ENCODE data around the gene FOXK1.

The FOXK1 gene

GRCh38 chr7:4725014-4725849, 43.1 kb downstream of the FOXK1 start:
- DNase-seq = peak; percentile 28 to 39

DNA sequence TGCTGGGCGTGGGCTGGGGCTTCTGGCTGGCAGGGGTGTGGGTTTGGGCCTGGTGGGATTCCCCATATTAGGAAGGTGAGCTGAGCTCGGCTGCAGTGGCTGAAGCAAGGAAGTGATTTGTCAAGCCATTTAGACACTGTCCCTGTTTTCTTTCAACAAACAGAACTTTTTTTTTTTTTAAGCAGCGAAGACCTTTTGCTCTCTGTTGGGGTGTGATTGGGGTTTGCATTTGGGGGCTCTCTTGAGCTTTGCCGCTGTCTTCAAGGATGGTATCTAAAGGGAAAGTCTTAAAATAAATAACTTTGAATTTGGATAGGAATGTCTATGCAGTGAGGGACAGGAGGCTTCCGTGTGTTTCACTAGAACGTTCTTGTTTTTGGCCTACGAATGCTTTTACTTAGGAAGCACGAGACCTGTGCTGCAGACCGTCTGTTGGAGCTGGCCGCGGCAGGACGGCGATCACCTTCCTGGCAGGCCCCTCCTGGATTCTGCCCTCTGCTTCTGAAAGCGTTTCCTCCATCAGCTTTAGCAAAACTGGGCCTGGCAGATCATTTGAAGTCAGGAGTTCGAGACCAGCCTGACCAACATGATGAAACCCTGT, 43.9 kb downstream of the FOXK1 start:
- DNase-seq = no peak

- DNase-seq = no peak
These were observed 44.5 kb downstream of the FOXK1 start for GRCh38 chr7:4726566-4726965.

- DNase-seq = no peak
These were observed 46.0 kb downstream of the FOXK1 start for GRCh38 chr7:4727914-4728705.

GRCh38 chr7:4729266-4729665, 47.2 kb downstream of the FOXK1 start:
- DNase-seq = no peak

GRCh38 chr7:4730276-4730675, 48.2 kb downstream of the FOXK1 start:
- DNase-seq = no peak

DNA sequence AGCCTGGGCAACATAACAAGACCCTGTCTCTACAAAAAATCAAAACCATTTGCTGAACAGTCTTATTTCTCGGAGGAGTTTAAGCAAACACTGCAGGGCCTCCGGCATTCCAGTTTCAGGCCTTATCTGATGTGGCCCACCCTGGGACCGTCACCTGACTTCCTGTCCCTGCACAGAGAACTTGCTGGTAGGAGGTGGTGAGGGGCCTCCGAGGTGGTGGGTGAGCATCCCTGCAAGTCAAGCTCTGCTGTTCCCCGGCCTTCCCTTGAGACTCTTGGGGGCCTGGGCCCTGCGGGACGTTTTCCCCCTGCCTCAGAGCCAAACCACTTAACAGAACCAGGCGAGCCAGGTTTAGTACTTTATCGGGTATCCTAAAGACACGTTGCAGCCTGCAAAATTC, 48.9 kb downstream of the FOXK1 start:
- no peak for DNase-seq

- no peak for DNase-seq
These were observed 49.7 kb downstream of the FOXK1 start for GRCh38 chr7:4731803-4732202.

- no peak for DNase-seq
These were observed 51.9 kb downstream of the FOXK1 start for GRCh38 chr7:4733936-4734528.

DNA sequence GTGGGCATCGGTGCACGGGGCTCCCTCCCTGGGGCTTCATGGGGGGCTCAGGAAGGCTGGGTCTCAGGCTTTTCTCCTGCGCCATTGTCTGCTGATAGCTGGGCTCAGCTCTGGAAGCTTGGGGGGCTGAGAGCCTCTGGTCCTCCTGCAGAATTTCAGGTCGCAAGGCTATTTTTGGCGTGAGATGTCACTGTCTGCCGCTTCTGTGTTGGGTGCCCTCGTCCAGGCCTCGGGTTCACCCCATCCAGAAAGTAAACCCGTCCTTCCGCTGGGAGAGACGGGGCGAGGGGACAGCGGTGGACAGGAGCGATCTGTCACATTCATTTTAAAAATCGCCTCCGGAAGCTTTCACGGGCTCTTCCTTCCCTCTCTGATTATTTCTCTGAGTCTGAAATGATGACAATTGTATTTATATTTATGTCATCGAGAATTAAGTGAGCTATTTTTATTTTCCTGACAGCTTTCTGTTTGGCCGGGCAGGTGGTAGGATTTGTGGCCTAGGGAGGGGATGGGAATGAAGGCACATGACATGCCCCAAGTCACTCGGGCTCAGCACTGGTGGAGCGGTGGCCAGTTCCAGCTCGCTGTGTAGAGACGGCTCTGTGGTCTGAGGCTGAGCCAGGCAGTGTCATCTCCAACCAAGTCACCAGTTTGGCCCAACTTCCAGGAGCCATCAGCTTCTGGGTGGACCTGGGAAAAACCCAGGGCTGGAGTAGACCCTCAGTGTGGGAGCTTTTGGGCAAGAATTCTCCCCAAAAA, 52.7 kb downstream of the FOXK1 start:
- DNase-seq = no peak

GRCh38 chr7:4737300-4737699, 55.2 kb downstream of the FOXK1 start:
- no peak for DNase-seq

DNA sequence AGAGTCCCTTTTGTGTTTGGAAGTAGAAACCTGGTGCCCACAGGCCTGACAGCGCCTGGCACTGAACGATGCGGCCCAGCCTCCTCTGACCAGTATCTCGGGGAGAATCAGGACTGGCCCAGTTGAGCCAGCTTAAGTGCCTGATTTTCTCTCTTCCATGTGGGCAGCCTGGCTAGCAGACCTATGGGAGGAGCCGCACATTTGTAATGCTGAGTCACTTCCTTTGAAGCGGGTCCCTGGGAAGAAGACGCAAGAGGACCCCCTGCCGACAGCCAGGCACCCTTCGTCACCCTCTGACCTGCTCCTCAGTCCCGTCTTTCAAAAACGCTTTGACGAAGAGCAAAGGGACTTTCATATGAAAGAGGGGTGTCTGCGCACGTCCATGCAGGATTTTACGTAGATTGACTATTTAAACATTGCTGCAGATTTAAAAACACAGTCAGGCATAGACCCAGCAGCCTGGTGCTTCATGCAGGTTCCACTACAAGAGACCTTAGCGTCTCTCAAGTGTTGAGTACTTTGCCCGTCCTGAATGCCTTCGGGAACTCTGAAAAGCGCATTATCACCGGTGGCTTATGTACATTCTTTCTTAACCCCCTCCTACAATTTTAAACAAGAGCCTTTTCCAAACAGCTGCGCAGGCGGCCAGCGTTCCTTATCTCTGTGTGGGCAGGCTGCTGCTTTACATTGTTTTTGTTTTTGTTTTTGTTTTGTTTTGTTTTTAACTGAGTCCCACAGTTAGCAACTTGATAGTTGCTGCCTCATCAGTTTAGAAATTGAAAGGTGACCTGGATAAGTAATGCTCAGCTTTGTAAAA, 56.8 kb downstream of the FOXK1 start:
- DNase-seq = no peak

DNA sequence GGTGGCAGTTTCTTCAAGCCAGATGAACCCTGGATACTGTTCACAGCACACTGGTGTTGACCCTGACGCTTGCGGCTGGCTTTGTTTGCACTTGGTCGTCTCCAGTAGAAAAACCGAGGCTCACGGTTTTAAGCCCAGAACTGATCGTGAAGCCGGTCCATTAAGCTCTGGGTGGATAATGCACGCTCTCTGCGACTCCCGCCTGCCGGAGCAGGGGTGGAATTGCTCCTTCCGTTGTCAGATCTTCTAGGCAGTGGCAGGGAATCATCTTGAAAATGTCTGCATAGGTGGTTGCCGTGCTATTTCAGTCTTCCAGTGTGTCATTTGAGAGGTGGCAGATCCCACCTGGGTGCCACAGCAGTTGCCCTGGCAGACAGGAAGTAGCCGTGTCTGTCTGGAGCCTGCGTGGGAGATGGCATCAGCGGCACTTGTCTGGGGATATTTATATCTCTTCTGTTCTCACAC, 57.5 kb downstream of the FOXK1 start:
- no peak for DNase-seq

DNA sequence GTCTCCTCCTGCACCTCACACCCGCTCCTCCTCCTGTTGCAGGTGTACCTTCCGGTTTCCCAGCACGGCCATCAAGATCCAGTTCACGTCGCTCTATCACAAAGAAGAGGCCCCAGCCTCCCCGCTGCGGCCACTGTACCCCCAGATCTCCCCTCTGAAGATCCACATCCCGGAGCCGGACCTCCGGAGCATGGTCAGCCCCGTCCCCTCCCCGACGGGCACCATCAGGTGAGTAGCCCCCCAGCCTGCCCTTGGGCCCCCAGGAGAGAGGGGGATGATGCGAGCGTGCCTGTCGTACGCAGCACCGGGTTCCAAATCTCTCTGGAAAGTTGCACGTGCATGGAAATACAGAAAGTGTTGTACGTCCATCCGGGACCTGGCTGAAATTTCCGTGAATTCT, 58.7 kb downstream of the FOXK1 start:
- DNase-seq = no peak

DNA sequence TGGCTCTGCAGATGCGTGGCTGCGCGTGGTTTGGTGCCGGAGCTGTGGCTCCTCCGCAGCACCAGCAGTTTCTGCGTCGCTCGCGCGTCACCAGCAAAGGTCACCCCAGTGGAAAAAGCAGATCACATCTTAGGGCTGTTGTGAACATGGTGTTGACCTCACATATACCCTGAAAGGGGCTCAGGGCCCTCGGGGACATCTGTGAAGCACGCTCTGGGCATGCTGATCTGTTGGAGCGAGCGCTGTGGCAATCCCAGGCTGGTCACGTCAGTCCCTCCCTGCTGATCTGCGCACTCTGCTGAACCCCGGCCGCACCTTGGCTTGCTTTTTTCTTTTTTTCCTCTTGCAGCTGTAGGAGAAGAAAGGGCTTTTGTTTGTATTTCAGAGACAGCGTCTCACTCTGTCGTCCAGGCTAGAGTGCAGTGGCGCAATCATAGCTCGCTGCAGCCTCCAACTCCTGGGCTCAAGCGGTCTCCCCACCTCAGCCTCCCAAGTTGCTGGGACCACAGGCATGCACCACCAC, 60.0 kb downstream of the FOXK1 start:
- DNase-seq = no peak

- DNase-seq = no peak
These were observed 60.8 kb downstream of the FOXK1 start for GRCh38 chr7:4742852-4743251.

DNA sequence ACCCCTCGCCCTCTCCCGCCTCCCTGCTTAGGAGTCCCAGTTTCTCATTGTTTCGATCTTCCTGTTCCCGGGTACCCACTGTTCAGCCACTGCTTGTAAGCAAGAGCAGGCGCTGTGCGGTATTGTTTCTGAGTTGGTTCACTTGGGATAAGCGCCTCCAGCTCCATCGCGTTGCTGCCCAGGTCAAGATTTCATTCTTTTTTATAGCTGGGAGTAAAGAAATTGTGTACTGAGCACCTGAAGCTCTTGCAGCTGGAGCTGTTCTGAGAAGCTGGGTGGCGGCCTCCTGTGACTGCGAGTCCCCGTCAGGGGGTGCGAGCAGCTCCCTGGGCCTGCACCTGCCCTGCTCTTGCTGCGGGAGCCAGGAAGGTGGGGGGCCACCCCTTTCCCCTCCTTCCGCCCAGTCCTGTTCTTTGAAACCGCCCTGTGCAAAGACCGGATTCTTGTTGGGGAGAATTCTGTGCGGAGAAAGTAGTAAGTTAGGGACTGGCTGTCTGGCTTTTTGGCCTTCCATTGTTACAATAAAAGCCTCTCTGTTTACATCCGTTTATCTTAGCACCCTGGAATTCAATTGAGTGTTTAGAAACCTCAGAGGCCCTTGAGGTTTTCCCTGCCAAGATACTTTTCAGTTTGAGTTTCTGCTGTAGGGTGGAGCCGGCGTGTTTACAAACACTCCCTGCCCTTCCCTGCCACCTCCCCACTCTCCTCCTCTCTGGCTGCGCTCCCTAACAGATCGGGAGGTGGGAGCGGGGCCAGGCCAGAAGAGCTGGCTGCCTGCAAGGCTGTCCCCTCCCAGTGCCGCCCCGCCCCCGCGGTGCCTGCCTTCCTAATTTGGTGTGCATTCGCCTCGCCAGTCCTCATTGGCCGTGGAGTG, 62.5 kb downstream of the FOXK1 start:
- DNase-seq = no peak

DNA sequence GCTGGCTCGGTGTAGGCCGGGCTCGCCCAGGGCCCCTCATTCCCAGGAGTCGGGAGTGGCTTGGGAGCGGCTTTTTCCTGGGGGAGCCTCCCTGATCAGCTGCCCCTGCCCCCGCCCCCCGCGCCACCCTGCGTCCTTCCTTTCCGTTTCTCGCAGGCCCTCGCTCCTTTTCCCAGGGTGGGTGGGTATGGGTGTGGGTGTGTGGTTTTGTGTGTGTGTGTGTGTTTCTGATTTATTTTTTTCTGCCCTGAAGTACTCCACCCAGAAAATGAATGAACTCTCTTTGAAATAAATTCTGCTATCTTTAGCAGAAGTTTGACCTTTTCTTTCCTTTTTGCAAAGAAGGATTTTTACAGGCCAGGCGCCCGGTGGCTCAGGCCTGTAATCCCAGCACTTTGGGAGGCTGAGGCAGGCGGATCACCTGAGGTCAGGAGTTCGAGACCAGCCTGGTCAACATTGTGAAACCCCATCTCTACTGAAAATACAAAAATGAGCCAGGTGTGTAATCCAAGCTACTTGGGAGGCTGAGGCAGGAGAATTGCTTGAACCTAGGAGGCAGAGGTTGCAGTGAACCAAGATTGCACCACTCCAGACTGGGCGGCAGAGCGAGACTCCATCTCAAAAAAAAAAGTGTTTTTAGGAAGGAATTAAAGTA, 63.3 kb downstream of the FOXK1 start:
- DNase-seq = no peak
